Measurements from ENCODE around the gene CLCN5.

CLCN5 gene

GRCh38 chrX:49922291-49923241, at the start of gene CLCN5:
Gene CLCN5, plus strand, starts transcription at chrX:49922596. Its CDS starts 2,703 bp downstream, at chrX:49925299.
- peak; percentile 93 for DNase-seq

- DNase-seq: peak; percentile 14
These were observed 45.6 kb upstream of the CLCN5 start for GRCh38 chrX:49876750-49877149.

DNA sequence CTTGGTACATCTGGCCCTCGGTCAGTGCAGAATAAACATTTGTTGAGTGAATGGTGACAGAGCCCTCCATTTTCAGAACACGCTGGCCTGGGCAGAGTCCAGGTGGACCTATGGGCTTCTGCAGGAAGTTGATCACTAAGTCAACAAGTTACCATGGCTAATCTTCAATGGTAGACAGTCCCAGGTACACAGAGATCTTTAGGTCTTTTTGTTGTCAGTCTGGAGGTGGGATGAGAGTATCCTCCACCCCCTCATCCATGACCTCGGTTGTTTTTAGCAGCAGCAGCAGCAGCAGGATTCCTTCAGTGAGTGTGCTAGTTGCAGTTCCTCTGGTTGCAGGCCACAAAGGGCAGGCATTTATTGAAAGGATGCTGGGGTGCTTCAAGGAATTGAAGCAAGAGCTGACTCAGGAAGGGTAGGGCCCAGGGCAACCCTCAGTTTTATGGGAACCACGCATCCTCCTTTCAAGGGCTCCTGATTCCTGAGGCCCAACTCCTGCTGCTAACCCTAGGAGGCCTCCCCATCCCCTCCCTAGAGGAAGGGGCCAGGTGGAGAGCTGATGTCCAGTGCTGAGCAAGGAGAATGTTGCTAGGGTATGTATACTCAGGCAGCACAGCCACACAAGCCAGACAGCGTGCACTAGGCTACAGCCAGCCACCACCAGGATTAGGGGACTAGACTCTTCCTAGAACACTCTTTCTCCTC, 44.8 kb upstream of the CLCN5 start:
- no peak for DNase-seq

DNA sequence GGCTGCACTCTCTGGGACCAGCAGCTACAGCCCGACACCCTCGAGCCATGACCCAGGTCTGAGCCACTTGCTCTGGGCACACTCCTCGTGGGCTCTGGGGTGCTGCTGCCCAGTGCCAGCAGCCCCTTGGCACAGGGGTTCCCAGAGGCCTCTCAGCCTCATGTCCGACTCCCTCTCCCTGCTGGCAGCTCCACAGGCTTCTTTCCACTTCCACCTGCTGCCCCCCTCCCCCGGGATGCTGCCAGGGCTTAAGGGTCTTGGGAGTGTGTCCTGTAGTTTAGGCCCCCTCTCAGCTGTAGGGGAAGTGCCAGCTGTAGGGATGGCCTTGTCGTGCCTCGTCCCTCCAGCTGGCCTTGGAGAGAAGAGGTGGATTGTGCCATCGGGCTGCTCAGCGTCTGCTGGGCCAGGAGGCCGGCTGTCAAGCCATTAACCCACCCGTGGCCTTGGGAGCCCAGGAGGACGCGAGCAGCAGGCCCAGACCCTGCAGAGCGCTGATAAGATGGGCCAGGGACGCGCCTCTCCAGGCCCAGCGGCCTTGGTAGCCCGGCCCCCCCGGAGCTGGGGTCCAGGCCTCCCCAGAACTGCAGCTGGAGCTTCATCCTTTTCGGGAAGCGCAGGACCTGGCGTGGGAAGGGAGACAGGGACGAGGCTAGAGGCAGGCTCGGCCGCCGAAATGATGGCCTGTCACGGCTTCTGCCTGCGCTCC, 44.1 kb upstream of the CLCN5 start:
- DNase-seq: no peak

GRCh38 chrX:49878834-49879655, 43.4 kb upstream of the CLCN5 start, which contains the start of gene USP27X:
Gene USP27X, plus strand, starts transcription at chrX:49879484. Its CDS starts 824 bp downstream, at chrX:49880308.
- DNase-seq: peak; percentile 74

GRCh38 chrX:49879656-49880277, 42.6 kb upstream of the CLCN5 start:
- no peak for DNase-seq

GRCh38 chrX:49880668-49881067, 41.7 kb upstream of the CLCN5 start:
- DNase-seq: no peak

GRCh38 chrX:49884290-49884862, 38.0 kb upstream of the CLCN5 start:
- DNase-seq: peak; percentile 55

DNA sequence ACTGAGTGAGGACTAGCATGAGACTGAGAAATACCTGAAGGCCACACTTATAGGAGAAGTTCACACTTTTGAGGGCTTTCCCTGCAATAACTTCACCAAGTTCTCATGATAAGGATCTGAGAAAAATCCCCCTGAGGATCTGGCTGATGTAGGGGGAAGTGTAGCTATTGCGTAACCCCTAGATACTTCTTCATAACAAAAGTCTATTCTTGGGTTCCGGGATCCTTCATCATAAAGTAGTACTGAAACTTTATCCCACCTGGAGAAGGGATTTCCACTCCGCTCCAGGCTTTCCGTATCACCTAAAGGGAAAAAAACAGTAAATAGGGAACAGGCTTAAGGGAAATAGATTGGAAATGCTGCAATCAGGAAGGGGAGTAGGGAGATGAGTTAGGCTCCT, 29.9 kb upstream of the CLCN5 start:
- DNase-seq: no peak

DNA sequence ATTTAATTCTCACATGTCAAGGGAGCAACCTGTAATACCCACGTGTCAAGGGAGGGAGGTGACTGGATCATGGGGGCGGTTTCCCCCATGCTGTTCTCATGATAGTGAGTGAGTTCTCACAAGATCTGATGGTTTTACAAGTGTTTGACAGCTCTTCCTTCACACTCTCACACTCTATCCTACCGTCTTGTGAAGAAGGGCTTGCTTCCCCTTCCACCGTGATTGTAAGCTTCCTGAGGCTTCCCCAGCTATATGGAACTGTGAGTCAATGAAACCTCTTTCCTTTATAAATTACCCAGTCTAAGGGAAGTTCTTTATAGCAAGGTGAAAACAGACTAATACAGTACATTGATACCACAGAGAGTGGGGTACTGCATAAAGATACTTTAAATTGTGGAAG, 25.4 kb upstream of the CLCN5 start:
- no peak for DNase-seq

DNA sequence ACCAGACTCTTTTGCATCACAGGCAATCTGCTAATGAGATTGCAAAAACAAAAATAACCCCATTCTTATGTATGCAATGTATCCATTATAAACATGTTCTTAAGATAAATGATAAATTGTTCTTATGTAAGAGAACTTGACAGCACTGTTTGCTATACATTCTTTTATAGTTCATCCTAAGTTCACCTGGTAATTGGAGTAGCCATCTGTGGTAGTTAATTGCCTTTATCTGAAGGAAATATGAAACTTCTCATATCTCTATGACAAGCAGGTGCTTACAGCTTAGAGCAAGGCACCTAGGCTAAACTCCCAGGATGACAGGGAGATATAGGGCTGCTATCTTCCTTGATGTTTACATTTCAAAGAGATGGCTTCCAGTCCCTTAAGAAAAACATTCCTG, 21.3 kb upstream of the CLCN5 start:
- no peak for DNase-seq

GRCh38 chrX:49910344-49910743, 12.1 kb upstream of the CLCN5 start:
- no peak for DNase-seq

GRCh38 chrX:49912086-49912485, 10.3 kb upstream of the CLCN5 start:
- no peak for DNase-seq

DNA sequence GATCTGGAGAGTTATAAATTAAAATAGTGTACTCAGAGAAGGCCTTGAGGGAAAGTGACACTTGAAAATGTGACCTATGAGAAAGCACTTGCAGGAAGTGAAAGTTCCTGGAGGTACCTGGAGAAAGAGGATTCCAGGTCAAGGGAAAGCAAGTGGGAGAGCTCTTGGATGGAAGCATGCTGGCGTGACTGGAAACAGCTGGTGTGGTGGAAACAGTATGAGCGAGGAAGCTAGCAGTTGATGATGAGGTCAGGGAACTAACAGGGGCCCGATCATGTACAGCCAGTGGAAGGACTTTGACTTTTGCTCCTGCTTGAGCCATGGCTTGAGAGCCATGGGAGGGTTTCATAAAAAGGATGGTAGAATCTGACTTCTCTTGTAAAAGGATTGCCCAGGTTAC, 9.5 kb upstream of the CLCN5 start:
- no peak for DNase-seq

DNA sequence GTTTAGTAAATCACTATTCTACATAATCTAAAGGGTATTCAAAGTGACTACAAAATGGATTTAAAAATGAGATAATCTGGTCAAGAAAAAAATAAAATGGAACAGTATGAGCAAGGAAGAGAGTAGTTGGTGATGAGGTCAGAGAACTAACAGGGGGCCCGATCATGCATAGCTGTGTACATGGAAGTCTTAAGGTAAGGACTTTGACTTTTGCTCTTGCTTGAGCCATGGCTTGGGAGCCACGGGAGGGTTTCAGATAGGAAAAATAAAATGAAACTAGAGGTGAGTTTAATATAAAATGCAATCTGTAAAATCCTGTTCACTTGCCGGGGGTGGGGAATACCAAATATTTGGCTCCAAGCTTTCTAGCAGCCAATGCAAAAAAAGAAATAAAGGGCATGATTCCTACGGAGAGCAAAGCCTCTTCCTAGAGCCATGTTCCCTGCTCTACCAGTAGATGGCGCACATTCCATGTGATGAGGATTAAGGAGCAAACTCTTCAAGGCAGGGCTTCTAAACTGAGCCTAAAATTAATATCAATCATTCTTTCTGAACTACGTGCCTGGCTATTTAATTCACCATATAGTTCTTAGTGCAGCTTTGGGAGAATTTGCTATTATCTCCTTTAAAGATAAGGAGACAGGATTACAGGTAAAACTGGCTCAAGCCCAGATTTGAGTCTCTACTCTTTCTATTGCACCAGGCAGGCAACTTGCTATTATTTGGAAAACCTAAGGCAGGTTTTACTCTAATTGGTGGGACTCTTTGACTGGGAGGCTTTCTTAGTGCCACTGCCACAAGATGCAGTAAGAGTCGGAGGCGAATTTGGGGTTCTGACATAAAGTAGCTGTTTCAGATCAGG, 6.8 kb upstream of the CLCN5 start:
- peak; percentile 35 for DNase-seq

- DNase-seq: peak; percentile 12
These were observed 2.8 kb upstream of the CLCN5 start for GRCh38 chrX:49919617-49920016.

GRCh38 chrX:49921109-49921508, 1.3 kb upstream of the CLCN5 start:
- DNase-seq: no peak

GRCh38 chrX:49925176-49925575, 2.8 kb downstream of the CLCN5 start:
- no peak for DNase-seq

DNA sequence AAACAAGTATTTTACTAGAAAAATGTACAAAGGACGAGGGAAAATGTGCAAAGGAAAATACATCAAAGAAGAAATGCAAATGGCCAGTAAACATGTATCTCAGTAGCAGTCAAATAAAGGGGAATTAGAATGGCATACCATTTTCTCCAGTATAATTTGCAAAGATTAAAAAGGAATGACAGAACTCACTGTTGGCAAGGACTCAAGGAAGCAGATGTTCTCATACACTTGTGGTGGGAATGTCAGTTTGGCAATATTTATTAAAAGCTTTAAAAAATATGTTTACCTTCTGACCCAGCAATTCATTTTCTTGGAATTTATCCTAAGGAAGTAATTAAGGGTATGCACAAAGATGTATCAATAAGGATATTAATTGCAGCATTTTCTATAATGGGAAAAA, 7.6 kb downstream of the CLCN5 start:
- no peak for DNase-seq

GRCh38 chrX:49932791-49933190, 10.4 kb downstream of the CLCN5 start:
- no peak for DNase-seq

DNA sequence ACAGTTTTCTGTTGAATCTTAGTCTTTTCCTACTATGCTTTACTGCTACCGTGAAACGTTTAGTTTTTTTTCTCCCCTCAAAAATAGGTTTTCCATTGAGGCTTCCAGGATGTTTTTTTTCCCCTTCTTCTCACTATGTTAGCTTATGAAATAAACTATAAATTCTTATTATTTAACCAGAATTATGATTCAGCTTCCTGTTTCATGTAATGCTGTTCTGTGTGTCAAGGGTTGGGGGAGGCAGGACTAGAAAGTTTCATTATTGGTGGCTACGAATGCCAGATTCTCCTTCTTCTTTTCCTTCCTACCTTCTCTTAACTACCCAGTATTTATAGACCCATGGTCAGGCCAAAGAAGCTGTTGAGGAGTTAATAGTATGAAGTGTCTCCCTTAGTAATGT, 11.8 kb downstream of the CLCN5 start:
- no peak for DNase-seq

All from activated naive CD4-positive, alpha-beta T cell treated with anti-CD3 and anti-CD28 coated beads, Interleukin-2, amount 50 U/mL, for 16 hours (primary cell).